Gastroesophageal sphincter (tissue), 4 donors: Measurements from ENCODE around the gene FMOD. TPM values are rescaled to one million over a fixed set of nuclear protein-coding genes. Genes with fewer than 3 reads are reported as not detected.

Experiments used
- ATAC-seq: fragments of 150-250 bp; one replicate; pipeline ENCODE4 v1.9.1; 2016; ENCODE audit warnings: mild to moderate bottlenecking, moderate library complexity
- H3K27ac ChIP-seq, 4 donors: fragments of 200-600 bp; sonication (generic) in 3 of 4; 1 replicate in 3 of 4; 2 replicates in 1 of 4; pipeline ENCODE4 v1.5.1; 2016 to 2019
- H3K27me3 ChIP-seq: fragments of 200-600 bp; sonication (generic); one replicate; pipeline ENCODE4 v1.5.1; 2019
- H3K36me3 ChIP-seq, 2 donors: fragments of 200-600 bp; sonication (generic); one replicate each; pipeline ENCODE4 v1.5.1; 2019; ENCODE audit warnings: control low read depth in 1 of 2
- H3K4me1 ChIP-seq, 3 donors: fragments of 200-600 bp; sonication (generic); 1 replicate in 2 of 3; 2 replicates in 1 of 3; pipeline ENCODE4 v1.5.1; 2016 to 2019; ENCODE audit warnings: control low read depth in 2 of 3
- H3K4me3 ChIP-seq, 2 donors: fragments of 200-600 bp; sonication (generic); one replicate each; pipeline ENCODE4 v1.5.1; 2019; ENCODE audit warnings: mild to moderate bottlenecking in 1 of 2, moderate library complexity in 1 of 2
- H3K9me3 ChIP-seq, 3 donors: fragments of 200-600 bp; sonication (generic); one replicate each; pipeline ENCODE4 v1.5.1; 2017 to 2019; ENCODE audit warnings: control low read depth in 2 of 3
- EP300 ChIP-seq: sonication (generic); formaldehyde crosslinking; IDR thresholded peaks from one replicate; pipeline ENCODE4 v1.6.1; 2017; ENCODE audit warnings: antibody characterized with exemption, mild to moderate bottlenecking
- POLR2A ChIP-seq, 2 donors: fragments of 450-650 bp; IDR thresholded peaks; one replicate each; pipeline ENCODE4 v1.6.1; 2017; ENCODE audit warnings: antibody characterized with exemption in 2 of 2, mild to moderate bottlenecking in 2 of 2, moderate library complexity in 1 of 2
- POLR2AphosphoS5 ChIP-seq: sonication (generic); formaldehyde crosslinking; IDR thresholded peaks from one replicate; pipeline ENCODE4 v1.6.1; 2017; ENCODE audit warnings: antibody characterized with exemption
- WGBS, 2 donors: methylation state at CpG; one replicate each; pipeline ENCODE4 v1.1.5; 2018; ENCODE audit warnings: low coverage in 1 of 2; 5-methylcytosine and 5-hydroxymethylcytosine counted together
- total RNA-seq, 4 donors: library from RNA; depleted of rRNA; stranded (reverse); fragments of >200 nt; gene quantifications; one replicate each; pipeline ENCODE4 v1.1.0, GENCODE V29; 2016
- TF ChIP-seq, protein P1 (sequence below), 4 experiments: fragments of 200-600 bp in 2 of 4; fragments of 450-650 bp in 2 of 4; sonication (generic) in 1 of 4; IDR thresholded peaks; one replicate each; pipeline ENCODE4 v1.5.1; 2017 to 2019; ENCODE audit warnings: antibody characterized with exemption in 4 of 4, mild to moderate bottlenecking in 2 of 4, moderate library complexity in 2 of 4

Gene FMOD
- 10 to 100 TPM; 19.3 to 53.6 (median 37.9) TPM for total RNA-seq

DNA sequence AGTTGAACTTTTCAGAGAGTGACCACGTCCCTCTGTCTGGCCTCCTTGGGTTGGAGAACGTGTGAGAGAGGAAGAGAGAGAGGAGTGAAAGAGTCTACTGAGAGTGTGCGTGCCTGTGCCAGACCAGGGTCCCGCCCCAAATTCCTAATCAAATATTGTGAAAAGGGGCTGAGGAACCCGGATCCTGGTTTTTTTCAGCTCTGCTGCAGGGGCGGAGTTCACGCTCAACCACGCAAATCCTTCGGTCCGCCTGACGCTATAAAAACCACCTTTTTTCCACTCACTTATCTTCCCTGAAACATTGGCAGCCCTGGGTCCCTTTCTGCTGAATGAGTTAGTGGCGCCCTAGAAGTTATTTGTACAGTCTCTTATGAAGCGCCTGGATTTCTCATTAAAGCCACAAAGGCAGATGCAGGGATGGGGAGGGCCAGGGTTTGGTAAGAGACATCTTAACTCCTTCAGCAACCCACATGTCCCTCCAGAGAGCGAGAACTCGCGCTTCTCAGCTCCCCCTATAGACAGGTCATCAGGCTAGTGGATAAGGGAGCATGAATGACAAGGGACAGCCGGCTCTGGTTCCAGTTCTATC lies at the start of gene FMOD:
TSS of gene FMOD (minus strand) at position 86 of the 589 bp plus-strand sequence. CDS start 2,852 bp downstream, outside the sequence.
- Histone ChIP-seq H3K27ac (peak within 1 kb of the TSS in 3 of 4 donors; percentile 65 to 71 (median 70)), H3K36me3 (no peaks in the 10 kb centered on the region), H3K27me3 (no peaks in the 10 kb centered on the region), H3K9me3 (no peaks in the 10 kb centered on the region), H3K4me1 (peaks cover 0 to 45% (median 0%) of the 10 kb centered on the region in 3 donors), H3K4me3 (peak within 1 kb of the TSS; percentile 0 to 40)
- WGBS, 2 donors: 2 to 18% methylated on average over 9 to 15 of the region's 17 CpGs
- peak; percentile 87 for ATAC-seq
- TF ChIP-seq POLR2A (IDR thresholded peaks at IDR 0.05): no peak
- no peak for TF ChIP-seq EP300
- TF ChIP-seq, protein P1, sequence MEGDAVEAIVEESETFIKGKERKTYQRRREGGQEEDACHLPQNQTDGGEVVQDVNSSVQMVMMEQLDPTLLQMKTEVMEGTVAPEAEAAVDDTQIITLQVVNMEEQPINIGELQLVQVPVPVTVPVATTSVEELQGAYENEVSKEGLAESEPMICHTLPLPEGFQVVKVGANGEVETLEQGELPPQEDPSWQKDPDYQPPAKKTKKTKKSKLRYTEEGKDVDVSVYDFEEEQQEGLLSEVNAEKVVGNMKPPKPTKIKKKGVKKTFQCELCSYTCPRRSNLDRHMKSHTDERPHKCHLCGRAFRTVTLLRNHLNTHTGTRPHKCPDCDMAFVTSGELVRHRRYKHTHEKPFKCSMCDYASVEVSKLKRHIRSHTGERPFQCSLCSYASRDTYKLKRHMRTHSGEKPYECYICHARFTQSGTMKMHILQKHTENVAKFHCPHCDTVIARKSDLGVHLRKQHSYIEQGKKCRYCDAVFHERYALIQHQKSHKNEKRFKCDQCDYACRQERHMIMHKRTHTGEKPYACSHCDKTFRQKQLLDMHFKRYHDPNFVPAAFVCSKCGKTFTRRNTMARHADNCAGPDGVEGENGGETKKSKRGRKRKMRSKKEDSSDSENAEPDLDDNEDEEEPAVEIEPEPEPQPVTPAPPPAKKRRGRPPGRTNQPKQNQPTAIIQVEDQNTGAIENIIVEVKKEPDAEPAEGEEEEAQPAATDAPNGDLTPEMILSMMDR (IDR thresholded peaks at IDR 0.05): no peak
- no peak for TF ChIP-seq POLR2AphosphoS5

DNA sequence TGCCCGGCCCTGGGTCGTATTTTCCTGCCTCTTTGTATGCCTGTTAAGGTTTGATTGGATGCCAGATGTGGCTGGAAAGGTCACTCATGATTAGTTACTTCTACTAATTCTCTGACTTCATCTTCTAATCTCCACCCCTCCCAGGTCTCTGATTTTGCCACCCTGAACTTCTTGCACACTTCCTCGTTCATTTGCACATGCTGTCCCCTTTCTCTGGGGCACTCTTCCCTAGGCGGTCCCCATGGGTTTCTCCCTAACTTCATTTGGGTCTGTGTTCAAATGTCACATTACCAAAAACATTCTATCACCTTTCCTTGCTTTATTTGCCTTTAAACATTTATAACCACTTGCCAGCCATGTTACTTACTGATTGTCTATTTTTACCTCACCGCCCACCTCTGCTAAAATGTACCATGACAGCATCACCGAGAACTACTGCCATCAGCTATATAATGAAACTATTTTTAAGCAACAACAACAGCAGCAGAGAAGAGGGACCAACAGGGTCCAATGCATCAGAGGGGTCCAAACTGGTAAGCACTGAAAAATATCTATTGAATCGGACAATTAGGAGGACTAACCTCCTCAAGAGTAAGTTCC lies 45.8 kb upstream of the FMOD start:
- H3K4me3 ChIP-seq: no peak overlapping the region
- TF ChIP-seq EP300 (no peak), POLR2A (IDR thresholded peaks at IDR 0.05) (no peak), POLR2AphosphoS5 (no peak)
- TF ChIP-seq, protein P1 (IDR thresholded peaks at IDR 0.05): no peak
- peaks cover 0 to 4% (median 0%) of the 10 kb centered on the region in 3 donors for H3K9me3 ChIP-seq
- H3K36me3 ChIP-seq: no peaks in the 10 kb centered on the region
- 79 to 90% methylated on average over 3 to 7 of the region's 7 CpGs for WGBS, 2 donors
- H3K27me3 ChIP-seq: no peaks in the 10 kb centered on the region
- H3K27ac ChIP-seq: no peak overlapping the region
- ATAC-seq: no peak
- H3K4me1 ChIP-seq: peaks cover 0 to 10% (median 0%) of the 10 kb centered on the region in 3 donors

DNA sequence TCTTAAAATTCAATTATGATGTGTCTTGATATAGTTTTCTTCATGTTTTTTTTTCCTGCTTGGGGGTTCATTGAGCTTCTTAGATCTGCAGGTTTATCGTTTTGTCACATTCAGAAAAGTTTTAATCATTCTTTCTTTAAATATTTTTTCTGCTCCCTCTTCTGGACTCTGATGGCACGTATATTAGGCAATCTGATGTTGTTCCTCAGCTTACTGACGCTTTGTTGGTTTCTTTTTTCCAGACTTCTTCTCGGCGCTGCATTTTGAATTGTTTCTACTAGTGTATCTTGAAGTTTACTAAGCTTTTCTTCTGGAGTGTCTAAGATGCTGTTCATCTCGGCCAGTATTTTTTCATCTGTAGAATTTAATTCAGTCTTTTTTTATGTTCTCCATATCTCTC lies 44.8 kb upstream of the FMOD start:
- Histone ChIP-seq H3K4me1 (peaks cover 0 to under 1% (median 0%) of the 10 kb centered on the region in 3 donors), H3K27me3 (no peaks in the 10 kb centered on the region), H3K4me3 (no peak overlapping the region), H3K27ac (no peak overlapping the region), H3K36me3 (no peaks in the 10 kb centered on the region), H3K9me3 (peaks cover 0 to 4% (median 0%) of the 10 kb centered on the region in 3 donors)
- TF ChIP-seq, protein P1 (IDR thresholded peaks at IDR 0.05): no peak
- TF ChIP-seq POLR2A (IDR thresholded peaks at IDR 0.05): no peak
- TF ChIP-seq EP300: no peak
- TF ChIP-seq POLR2AphosphoS5: no peak
- 31 to 35% methylated on average over 5 to 6 of the region's 6 CpGs for WGBS, 2 donors
- ATAC-seq: no peak

DNA sequence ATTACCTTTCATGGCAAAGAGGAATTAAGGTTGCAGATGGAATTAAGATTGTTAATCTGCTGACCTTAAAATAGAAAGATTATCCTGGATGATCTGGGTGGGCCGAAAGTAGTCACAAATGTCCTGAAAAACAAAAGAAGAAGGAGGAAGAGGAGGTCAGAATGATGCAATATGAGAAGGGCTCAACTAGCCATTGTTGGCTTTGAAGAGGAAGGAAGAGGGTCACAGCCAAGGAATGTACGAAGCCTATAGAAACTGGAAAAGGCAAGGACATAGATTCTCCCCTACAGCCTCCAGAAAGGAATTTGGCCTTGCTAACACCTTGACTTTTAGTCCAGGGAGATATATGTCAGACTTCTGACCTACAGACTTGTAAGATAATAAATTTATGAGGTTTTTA lies 39.4 kb upstream of the FMOD start:
- Histone ChIP-seq H3K27ac (no peak overlapping the region), H3K9me3 (peaks cover 0 to 4% (median 0%) of the 10 kb centered on the region in 3 donors), H3K4me3 (no peak overlapping the region), H3K27me3 (no peaks in the 10 kb centered on the region), H3K4me1 (no peaks in the 10 kb centered on the region), H3K36me3 (no peaks in the 10 kb centered on the region)
- 75 to 76% methylated on average over 2 of the region's 2 CpGs for WGBS, 2 donors
- TF ChIP-seq, protein P1 (IDR thresholded peaks at IDR 0.05): no peak
- TF ChIP-seq POLR2AphosphoS5 (no peak), EP300 (no peak), POLR2A (IDR thresholded peaks at IDR 0.05) (no peak)
- no peak for ATAC-seq

DNA sequence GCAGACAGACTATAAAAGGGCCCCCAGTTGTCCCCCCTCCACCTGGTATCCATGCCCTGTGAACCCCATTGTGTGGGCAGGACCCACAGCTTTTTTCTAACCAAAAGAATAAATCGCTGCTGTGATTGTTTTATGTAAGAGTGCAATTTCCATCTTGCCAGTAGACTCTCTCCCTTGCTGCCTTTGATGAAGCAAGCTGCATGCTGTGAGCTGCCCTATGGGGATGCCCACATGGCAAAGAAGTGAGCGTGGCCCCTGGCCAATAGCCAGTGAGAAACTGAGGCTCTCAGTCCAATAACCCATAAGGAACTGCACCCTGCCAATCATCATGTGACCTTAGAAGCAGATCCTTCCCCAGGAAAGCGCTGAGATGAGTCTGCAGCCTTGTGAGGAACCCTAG lies 37.8 kb upstream of the FMOD start:
- Histone ChIP-seq H3K4me1 (no peaks in the 10 kb centered on the region), H3K27ac (no peak overlapping the region), H3K27me3 (no peaks in the 10 kb centered on the region), H3K36me3 (no peaks in the 10 kb centered on the region), H3K4me3 (no peak overlapping the region), H3K9me3 (peaks cover 0 to 4% (median 0%) of the 10 kb centered on the region in 3 donors)
- ATAC-seq: no peak
- no peak for TF ChIP-seq EP300
- TF ChIP-seq, protein P1 (IDR thresholded peaks at IDR 0.05): no peak
- TF ChIP-seq POLR2AphosphoS5: no peak
- no peak for TF ChIP-seq POLR2A (IDR thresholded peaks at IDR 0.05)
- 100% methylated on average over 2 of the region's 3 CpGs; no CpG with 5 or more reads in 1 of the 2 donors for WGBS, 2 donors
